ENCODE data around the gene PPFIBP1.
"Not testable (repeated sequence)": the region's sequence is repeated elsewhere in the genome, so short reads cannot be mapped to it uniquely, and the experiment has no call there.

DNA sequence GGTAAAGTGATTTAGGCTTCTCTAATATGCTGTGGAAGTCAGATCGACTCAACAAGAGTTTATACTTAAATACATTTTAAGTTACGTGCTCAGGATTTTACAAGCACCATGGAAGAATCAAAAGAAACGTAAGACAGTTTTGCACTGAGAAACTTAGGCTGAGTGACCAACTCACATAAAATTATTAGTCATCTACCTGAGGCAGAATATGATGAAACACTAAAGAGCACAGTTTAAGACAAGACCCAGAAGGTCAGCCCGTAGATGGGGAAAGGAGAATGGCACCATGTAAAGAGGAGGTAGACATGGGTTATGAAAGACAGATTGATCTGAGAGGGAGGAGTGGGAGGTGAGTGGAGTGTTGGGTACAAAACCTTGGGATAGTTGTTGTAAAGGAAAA lies 118.4 kb downstream of the PPFIBP1 start:
- TF ChIP-seq, protein P1, sequence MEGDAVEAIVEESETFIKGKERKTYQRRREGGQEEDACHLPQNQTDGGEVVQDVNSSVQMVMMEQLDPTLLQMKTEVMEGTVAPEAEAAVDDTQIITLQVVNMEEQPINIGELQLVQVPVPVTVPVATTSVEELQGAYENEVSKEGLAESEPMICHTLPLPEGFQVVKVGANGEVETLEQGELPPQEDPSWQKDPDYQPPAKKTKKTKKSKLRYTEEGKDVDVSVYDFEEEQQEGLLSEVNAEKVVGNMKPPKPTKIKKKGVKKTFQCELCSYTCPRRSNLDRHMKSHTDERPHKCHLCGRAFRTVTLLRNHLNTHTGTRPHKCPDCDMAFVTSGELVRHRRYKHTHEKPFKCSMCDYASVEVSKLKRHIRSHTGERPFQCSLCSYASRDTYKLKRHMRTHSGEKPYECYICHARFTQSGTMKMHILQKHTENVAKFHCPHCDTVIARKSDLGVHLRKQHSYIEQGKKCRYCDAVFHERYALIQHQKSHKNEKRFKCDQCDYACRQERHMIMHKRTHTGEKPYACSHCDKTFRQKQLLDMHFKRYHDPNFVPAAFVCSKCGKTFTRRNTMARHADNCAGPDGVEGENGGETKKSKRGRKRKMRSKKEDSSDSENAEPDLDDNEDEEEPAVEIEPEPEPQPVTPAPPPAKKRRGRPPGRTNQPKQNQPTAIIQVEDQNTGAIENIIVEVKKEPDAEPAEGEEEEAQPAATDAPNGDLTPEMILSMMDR (IDR thresholded peaks at IDR 0.05) = not testable (repeated sequence)
- not testable (repeated sequence) for TF ChIP-seq POLR2A (IDR thresholded peaks at IDR 0.05)
